Testis (tissue), 3 donors: ENCODE results near the gene CST4. TPM values are rescaled to one million over a fixed set of nuclear protein-coding genes. Genes with fewer than 3 reads are reported as not detected.

Experiments
- DNase-seq: peaks from one replicate; pipeline ENCODE4 v3.0.0-alpha.2; 2019
- H3K27ac ChIP-seq, 2 donors: fragments of 200-600 bp; sonication (generic); one replicate each; pipeline ENCODE4 v1.5.1; 2019
- H3K27me3 ChIP-seq: fragments of 200-600 bp; sonication (generic); one replicate; pipeline ENCODE4 v1.5.1; 2019
- H3K36me3 ChIP-seq: fragments of 200-600 bp; sonication (generic); one replicate; pipeline ENCODE4 v1.5.1; 2017; ENCODE audit warnings: low read depth; ENCODE audit errors: missing control alignments
- H3K4me1 ChIP-seq: fragments of 200-600 bp; sonication (generic); one replicate; pipeline ENCODE4 v1.5.1; 2019
- H3K4me3 ChIP-seq, 2 donors: fragments of 200-600 bp; sonication (generic); one replicate each; pipeline ENCODE4 v1.5.1; 2017 to 2019
- H3K9me3 ChIP-seq: fragments of 200-600 bp; sonication (generic); one replicate; pipeline ENCODE4 v1.5.1; 2017
- POLR2A ChIP-seq: fragments of 450-650 bp; IDR thresholded peaks from one replicate; pipeline ENCODE4 v1.6.1; 2017; ENCODE audit warnings: antibody characterized with exemption, mild to moderate bottlenecking, moderate library complexity
- WGBS, 2 donors: methylation state at CpG; one replicate each; pipeline ENCODE4 v1.1.5; 2018; 5-methylcytosine and 5-hydroxymethylcytosine counted together
- intact Hi-C: fragments of 100-400 bp; cut with DNase I; formaldehyde crosslinking; loops from one replicate; pipeline ENCODE4 v1.15.1; 2023; ENCODE audit warnings: low total_unique reads
- polyA plus RNA-seq: library from polyadenylated mRNA; stranded (reverse); fragments of 350-450 nt; fragmentation: Illumina TruSeq; extraction: RNeasy Lipid Tissue Mini Kit (QIAGEN cat#74804); gene quantifications from one replicate; pipeline ENCODE4 v1.2.3, GENCODE V29; 2014; ENCODE audit warnings: low read depth, low replicate concordance; ENCODE audit not compliant: insufficient read depth
- total RNA-seq, 2 donors: library from RNA; depleted of rRNA; stranded (reverse); fragments of >200 nt; gene quantifications; one replicate each; pipeline ENCODE4 v1.2.3, GENCODE V29; 2016
- TF ChIP-seq, protein P1 (sequence below), 3 experiments: fragments of 450-650 bp in 2 of 3; fragments of 200-600 bp in 1 of 3; sonication (generic) in 1 of 3; IDR thresholded peaks; one replicate each; pipeline ENCODE4 v1.5.1; 2016 to 2019; ENCODE audit warnings: antibody characterized with exemption in 3 of 3, mild to moderate bottlenecking in 2 of 3, moderate library complexity in 1 of 3

Gene CST4
- total and polyA plus RNA-seq, 3 donors from 2014 or later: not detected

DNA sequence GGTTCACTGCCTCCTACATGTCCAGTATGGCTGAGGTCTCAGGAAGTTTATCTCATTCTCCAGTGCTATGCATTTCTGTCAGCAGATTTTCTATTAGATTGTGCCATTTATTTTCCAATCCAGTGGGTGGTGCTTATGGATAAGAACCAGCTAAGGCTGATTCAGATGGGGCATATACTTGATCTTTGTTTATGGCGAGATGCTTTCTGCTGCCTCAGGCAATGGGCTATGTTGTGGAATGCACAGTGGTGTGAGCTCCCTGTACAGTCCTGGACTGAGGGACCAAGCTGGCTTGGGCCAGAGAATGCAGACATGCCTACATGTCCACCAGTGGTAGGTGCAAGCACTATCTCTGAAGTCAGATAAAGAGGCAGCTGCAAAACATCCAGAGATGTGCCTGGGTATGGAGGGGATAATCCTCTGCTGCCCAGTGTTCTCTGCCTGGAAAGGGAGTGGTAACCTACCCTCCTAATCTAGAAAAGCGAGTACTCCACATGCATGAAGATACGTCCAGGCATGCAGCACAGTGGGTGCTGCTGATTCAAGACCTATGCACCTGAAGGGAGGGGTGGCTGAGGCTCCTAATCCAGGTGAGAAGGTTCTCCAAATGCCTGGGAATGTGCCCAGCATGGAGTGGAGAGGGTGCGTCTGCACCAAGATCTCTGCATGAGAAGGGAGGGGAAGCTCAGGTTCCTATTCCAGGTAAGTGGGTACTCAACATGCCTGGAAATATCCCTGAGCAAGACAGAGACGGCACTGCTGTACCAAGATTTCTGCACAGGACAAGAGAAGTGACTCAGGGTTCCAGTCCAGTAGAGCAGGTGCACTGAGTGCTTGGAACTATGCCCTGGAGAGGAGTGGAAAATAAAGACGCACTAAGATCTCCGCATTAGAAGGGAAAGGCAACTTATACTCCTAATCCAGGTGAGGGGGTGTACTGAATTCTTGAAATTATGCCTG is 9.4 kb downstream of the CST4 start:
- TF ChIP-seq, protein P1, sequence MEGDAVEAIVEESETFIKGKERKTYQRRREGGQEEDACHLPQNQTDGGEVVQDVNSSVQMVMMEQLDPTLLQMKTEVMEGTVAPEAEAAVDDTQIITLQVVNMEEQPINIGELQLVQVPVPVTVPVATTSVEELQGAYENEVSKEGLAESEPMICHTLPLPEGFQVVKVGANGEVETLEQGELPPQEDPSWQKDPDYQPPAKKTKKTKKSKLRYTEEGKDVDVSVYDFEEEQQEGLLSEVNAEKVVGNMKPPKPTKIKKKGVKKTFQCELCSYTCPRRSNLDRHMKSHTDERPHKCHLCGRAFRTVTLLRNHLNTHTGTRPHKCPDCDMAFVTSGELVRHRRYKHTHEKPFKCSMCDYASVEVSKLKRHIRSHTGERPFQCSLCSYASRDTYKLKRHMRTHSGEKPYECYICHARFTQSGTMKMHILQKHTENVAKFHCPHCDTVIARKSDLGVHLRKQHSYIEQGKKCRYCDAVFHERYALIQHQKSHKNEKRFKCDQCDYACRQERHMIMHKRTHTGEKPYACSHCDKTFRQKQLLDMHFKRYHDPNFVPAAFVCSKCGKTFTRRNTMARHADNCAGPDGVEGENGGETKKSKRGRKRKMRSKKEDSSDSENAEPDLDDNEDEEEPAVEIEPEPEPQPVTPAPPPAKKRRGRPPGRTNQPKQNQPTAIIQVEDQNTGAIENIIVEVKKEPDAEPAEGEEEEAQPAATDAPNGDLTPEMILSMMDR (IDR thresholded peaks at IDR 0.05): no peak
- no peak for TF ChIP-seq POLR2A
- intact Hi-C loops: no loop called here
- H3K4me1 ChIP-seq: no peaks in the 10 kb centered on the region
- no peak overlapping the region for H3K4me3 ChIP-seq
- no peaks in the 10 kb centered on the region for H3K36me3 ChIP-seq
- no peaks in the 10 kb centered on the region for H3K27me3 ChIP-seq
- no peak overlapping the region for H3K27ac ChIP-seq
- WGBS, 2 donors: 92 to 94% methylated on average over 7 of the region's 7 CpGs
- no peak for DNase-seq
- H3K9me3 ChIP-seq: no peaks in the 10 kb centered on the region

DNA sequence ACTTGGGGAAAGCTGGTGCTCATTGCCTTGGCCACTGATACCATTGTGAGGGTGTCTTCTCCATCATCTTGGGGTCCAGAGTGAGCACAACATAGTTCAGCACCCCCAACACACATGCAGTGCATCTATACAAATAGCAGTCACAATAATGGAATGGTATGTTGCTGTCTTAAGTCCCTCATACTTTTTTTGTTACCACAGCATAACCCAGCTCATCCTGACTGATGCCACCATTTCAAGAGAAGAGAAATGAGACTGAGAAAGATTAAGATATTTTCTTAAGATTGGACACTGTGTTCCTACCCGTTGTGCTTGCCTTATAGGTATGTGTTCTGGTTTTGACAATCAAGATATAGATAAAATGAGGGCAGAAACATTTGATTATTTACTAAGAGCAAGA is 15.6 kb downstream of the CST4 start:
- H3K9me3 ChIP-seq: no peaks in the 10 kb centered on the region
- no peaks in the 10 kb centered on the region for H3K27me3 ChIP-seq
- no peaks in the 10 kb centered on the region for H3K4me1 ChIP-seq
- TF ChIP-seq, protein P1 (IDR thresholded peaks at IDR 0.05): no peak
- no peak for TF ChIP-seq POLR2A
- H3K36me3 ChIP-seq: no peaks in the 10 kb centered on the region
- DNase-seq: no peak
- intact Hi-C loops: no loop called here
- no peak overlapping the region for H3K4me3 ChIP-seq
- H3K27ac ChIP-seq: no peak overlapping the region
- 76 to 89% methylated on average over 1 of the region's 1 CpG for WGBS, 2 donors

DNA sequence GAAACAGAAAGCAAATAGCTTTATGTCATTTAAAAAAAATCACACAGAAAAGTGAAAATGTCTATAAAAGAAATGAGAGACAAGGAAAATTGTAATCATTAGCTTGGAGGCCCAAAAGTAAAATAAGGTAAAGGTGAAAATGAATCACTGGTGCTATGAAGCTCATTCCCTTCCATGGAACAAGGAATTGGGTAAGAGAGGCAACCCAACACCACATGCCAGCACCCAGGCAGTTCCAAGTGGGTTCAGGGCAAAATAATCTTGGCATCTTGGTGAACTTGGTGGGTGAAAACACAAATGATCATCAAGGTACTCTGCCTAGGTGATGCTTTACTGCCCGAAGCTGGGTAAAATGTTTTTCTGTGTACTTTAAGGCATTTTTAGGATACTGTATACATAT is 16.7 kb downstream of the CST4 start:
- Histone ChIP-seq H3K27ac (no peak overlapping the region), H3K4me3 (no peak overlapping the region), H3K9me3 (no peaks in the 10 kb centered on the region), H3K4me1 (peaks cover 4% of the 10 kb centered on the region), H3K36me3 (no peaks in the 10 kb centered on the region), H3K27me3 (no peaks in the 10 kb centered on the region)
- no peak for DNase-seq
- 100% methylated on average over 1 of the region's 1 CpG for WGBS, 2 donors
- TF ChIP-seq, protein P1 (IDR thresholded peaks at IDR 0.05): no peak
- no peak for TF ChIP-seq POLR2A
- intact Hi-C loops: no loop called here

DNA sequence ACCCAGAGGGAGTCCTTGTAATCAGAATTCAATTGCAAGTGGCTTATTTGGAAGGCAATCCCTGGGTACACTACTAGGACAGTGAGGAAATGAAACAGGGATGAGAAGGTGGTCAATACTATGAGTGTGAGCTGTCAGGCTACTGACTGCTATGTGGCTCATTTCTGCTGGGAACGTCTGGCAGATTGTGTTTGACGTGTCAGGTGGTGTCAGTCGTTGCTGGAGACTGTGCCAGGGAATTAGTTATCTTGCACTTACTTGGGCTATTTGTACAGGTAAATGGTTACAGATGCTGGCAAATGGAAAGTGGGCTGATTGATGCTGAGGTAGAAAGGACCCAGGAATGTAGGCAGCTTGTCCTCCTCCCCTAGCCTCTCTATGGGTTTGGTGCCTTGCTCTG is 17.4 kb downstream of the CST4 start:
- no peak for TF ChIP-seq POLR2A
- TF ChIP-seq, protein P1 (IDR thresholded peaks at IDR 0.05): no peak
- Histone ChIP-seq H3K27ac (no peak overlapping the region), H3K36me3 (no peaks in the 10 kb centered on the region), H3K9me3 (no peaks in the 10 kb centered on the region), H3K4me1 (peaks cover 9% of the 10 kb centered on the region), H3K27me3 (no peaks in the 10 kb centered on the region), H3K4me3 (no peak overlapping the region)
- WGBS, 2 donors: 89 to 90% methylated on average over 3 of the region's 3 CpGs
- intact Hi-C loops: no loop called here
- DNase-seq: no peak
